Measurements from ENCODE around the gene NKX1-2.

DNA sequence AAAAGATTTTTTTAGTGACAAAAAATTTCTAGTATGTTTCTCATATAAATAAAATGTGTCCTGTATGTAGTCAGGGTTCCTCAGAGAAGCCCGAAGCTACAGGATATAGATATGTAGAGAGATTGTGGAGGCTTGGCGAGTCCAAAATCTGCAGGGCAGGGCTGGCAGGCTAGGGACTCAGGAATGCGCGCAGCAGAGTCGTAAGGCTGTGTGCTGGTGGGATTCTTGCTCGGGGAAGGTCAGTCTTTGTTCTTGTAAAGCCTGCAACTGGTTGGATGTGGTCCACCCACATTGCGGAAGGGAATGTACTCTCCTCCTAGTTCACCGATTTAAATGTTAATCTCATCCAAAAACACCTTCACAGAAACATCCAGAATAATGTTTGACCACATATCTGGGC lies 42.4 kb upstream of the NKX1-2 start:
- TF ChIP-seq, protein P1, sequence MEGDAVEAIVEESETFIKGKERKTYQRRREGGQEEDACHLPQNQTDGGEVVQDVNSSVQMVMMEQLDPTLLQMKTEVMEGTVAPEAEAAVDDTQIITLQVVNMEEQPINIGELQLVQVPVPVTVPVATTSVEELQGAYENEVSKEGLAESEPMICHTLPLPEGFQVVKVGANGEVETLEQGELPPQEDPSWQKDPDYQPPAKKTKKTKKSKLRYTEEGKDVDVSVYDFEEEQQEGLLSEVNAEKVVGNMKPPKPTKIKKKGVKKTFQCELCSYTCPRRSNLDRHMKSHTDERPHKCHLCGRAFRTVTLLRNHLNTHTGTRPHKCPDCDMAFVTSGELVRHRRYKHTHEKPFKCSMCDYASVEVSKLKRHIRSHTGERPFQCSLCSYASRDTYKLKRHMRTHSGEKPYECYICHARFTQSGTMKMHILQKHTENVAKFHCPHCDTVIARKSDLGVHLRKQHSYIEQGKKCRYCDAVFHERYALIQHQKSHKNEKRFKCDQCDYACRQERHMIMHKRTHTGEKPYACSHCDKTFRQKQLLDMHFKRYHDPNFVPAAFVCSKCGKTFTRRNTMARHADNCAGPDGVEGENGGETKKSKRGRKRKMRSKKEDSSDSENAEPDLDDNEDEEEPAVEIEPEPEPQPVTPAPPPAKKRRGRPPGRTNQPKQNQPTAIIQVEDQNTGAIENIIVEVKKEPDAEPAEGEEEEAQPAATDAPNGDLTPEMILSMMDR (conservative IDR thresholded peaks at IDR 0.05; ENCODE audit: low read length), result no peak
- TF ChIP-seq EZH2phosphoT487 (IDR thresholded peaks at IDR 0.05; ENCODE audit: borderline replicate concordance, low read depth, low read length), result no peak

Data from OCI-LY7 (cell line).